Suppressor macrophage treated with lipopolysaccharide for 4 hours (primary cell): ENCODE results near the gene AGPAT1.
"Not testable (repeated sequence)": the region's sequence is repeated elsewhere in the genome, so short reads cannot be mapped to it uniquely, and the experiment has no call there.

Experiments
- DNase-seq: peaks from one replicate; pipeline ENCODE4 v3.0.0-alpha.2; 2020

AGPAT1 gene

DNA sequence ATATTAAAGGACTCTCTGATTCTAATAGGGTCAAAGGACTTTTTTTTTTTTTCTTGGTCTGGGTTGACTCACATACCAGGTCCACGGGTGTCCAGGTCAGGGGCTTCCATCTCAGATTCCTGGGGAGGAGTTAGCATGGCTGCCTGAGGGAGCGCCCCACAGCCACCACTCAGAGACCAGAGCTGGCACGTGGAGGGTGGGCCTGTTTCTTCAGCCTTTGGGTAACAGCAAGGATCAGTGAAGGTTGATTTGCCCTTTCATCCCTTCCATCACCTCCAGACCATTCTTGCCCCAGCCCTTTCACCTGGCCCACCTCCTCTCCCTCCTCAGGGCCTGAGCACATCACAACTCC is 22.4 kb upstream of the AGPAT1 start:
- no peak for DNase-seq

DNA sequence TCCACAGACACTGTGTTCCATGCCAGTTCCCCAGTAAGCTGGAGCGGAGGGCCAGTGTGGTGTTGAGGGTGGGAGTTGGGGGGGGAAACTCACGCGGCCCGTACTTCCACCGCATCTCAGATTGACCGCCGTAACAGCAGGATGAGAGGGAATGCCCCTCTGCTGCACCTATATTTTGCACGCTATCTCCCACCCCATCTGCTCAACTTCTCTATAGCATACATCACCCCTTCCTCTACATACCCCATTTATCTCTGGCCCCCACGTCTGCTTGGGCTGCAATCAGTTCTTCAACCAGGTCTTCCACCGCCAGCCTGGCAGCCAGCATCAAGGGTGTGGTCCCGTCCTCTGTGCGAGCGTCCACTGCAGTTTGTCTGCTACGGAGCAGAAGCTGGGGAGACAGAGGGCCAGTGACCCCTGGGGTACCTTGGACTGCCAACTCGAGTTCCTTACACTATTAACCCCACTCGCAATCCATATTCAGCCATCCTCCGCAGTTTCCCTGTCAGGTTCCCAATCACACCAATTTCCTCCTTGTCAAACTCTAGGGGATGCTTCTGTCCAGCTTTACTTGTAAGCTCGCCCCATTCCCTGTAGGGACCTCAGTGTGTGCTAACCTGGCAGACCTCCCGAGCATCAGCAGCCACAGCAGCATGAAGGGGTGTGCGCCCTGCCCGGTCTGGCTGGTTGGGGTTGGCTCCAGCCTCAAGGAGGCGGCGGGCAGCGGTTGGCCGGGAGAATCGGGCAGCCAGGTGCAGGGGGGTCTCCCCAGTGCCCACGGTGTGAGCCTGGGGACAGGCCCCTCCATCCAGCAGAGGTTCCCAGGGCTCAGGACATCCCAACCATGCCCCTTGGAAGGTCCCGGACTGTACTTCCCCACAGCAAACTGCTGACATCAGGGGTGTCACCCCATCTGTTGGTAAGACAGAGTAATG is 21.1 kb upstream of the AGPAT1 start:
- DNase-seq = peak; percentile 61

DNA sequence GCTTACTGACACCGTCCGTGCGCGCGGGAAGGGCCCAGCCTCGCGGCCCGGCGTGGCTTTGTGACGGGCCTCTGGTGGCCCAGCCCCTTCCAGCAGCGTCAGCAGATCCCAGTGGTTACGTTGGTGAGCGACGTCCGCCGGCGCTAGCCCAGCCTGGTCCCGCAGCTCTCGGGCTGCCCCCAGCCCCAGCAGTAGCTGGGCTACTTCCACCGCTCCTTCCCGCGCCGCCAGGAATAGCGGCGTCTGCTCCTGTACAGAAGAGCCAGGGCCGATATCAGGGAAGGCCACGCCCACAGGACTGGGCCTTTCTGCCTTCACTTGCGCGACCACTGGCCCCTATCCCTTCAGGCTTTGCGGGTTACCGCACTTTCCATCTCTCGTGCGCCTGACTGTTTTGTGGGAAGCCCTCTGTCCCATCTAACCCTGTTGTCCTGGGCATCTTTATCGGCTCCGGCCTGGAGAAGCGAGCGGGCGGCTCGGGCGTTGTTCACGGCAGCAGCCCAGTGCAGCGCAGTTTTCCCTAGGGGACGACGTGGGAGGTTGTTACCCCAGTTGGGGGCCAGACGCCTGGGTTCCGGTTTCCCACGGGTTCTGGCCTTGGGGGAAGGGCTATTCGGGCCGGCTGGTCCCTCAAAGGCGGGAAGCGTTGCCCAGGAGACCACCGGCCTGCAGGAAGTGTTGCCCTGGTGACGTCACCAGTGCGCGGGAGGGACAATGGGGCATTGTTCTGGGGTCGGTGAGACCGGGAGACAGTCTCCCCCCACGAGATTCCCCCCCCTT is 20.2 kb upstream of the AGPAT1 start:
- DNase-seq = peak; percentile 70

DNA sequence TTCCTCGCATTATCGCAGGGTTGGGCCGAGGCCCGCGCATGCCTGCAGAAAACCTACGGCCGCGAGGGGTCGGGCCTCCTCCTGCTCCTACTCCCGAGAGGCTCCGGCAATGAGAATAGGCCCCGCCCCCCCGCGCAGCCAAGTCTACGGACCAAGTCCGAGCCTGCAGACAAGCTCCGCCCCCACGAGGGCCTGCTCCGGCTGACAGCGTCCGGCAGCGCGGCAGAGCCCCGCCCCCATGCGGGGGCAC is 19.7 kb upstream of the AGPAT1 start:
- DNase-seq = peak; percentile 100

DNA sequence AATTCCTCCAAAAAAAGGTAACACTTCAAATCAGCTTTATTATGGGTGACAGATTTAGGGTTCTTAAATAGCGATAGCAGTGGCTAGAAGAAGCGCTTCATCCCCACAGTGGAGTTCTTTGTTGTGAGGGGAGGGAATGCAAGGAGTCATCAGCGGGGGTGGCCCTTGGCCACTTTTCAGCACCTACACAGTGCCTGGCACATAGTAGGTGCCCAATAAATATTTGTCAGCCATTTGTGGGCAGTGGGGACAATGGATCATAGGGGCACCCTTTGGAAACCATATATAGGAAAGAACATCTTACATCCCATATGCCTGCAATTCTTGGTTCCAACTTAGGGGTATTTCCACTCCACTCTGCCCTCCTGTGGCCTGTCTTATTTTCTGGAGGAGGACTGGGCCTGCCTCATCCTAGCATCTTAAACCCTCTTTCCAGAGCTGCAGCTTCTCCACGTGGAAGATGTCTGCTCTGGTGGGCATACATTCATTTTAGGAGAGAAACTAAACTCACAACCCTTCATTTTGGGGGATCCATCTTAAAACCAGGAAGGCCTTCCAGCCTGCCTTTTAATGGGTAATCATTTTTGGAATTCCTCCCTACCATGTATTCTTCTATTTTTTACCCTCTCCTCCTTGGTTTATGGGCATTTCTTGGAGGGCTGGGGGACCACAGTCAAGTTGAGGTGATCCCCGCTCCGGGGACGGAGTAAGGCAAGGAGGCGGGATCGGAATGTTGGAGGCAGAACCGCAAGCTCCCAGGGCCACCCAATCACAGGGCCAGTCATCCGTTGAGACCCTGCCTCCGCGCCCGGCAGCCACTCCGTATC is 19.2 kb upstream of the AGPAT1 start:
- DNase-seq = peak; percentile 68

DNA sequence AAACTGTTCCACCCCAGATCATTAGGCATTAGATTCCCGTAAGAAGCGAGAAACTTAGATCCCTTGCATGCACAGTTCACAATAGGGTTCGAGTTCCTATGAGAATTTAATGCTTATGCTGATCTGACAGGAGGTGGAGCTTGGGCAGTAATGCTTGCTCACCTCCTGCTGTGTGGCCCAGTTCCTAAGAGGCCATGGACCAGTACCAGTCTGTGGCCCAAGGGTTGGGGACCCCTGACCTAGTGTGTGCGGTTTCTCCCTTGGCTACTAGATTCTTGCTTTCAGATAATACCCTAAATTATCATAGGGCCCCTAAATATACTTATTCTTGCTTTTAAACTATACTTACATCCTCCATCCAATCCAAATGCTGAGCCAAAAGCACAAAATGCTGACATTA is 18.5 kb upstream of the AGPAT1 start:
- DNase-seq = no peak

DNA sequence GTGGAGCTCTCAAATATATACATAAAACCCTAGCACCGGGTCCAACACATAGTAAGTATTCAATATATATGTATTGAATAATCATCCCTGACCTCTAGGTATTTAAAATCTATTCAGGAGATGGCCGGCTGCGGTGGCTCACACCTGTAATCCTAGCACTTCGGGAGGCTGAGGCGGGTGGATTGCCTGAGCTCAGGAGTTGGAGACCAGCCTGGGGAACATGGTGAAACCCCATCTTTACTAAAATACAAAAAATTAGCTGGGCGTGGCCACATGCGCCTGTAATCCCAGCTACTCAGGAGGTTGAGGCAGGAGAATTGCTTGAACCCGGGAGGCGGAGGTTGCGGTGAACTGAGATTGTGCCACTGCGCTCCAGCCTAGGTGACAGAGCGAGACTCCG is 17.2 kb upstream of the AGPAT1 start:
- not testable (repeated sequence) for DNase-seq

DNA sequence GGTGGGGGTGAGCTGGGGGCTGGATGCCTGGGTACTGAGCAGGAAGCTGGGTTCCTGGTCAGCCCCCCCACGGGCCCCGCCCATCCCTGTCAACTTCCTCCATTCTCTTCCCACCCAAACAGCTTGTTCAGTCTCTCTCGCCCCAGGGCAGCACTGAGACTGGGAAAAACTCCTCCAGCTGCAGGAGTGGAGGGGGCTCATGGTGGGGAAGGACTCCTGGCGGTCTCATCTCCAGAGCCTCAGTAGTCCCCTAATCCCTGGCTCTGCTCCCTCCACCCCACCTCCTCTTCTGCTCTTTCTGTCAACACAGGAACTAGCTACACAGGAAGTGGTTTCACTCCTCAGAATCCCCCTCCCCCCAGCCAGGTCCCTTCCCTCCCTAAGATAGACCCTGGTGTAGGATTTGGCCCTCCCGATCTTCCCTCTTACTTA is 16.7 kb upstream of the AGPAT1 start, which contains the start of gene GPSM3:
GPSM3 (minus strand) TSS at position 36 of the 432 bp plus-strand sequence. CDS start 130 bp downstream, outside the sequence.
- DNase-seq = peak; percentile 58

DNA sequence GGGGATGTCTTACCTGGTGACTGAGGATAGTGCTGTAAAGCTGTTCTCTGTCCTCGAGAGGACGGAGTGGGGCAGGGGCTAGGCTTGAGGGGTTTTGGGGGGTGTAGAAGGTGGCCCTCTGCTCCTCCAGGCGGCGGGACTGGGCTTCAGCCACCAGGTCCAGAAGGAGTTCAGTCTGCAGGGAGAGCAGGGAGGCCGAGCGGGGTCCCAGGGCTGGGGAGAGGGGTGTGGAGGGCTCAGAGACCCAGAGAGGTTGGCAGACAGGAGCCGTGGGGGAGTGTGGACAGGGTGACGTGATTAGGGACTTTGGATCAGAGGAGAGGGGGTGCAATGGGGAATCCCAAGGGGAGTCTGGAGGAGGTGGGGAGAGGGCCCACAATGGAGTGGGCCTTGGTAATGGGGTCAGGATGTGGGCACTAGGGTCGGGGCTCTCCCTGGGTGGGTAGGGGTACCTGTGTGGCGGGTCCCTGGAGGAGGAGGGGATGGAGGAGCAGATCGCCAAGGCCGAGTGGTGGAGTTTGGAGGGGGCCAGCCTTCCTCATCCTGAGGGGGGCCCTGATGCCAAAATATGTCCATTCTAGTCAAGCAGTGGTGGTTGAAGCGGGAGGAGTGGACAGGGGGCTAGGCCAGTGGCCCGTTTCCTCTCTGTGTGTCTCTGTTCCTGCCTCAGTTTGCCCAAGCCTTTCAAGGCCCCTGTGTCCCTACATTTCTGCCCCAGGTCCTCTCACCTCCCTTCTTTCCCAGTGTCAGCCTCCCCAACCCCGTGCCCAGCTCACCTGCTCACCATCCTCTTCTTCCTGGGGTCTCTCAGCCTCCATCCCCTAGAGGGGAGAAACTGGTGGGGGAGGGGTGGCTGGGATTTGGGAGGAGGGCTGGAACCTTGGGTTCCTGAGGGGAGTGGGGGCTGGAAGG is 16.1 kb upstream of the AGPAT1 start:
- no peak for DNase-seq

DNA sequence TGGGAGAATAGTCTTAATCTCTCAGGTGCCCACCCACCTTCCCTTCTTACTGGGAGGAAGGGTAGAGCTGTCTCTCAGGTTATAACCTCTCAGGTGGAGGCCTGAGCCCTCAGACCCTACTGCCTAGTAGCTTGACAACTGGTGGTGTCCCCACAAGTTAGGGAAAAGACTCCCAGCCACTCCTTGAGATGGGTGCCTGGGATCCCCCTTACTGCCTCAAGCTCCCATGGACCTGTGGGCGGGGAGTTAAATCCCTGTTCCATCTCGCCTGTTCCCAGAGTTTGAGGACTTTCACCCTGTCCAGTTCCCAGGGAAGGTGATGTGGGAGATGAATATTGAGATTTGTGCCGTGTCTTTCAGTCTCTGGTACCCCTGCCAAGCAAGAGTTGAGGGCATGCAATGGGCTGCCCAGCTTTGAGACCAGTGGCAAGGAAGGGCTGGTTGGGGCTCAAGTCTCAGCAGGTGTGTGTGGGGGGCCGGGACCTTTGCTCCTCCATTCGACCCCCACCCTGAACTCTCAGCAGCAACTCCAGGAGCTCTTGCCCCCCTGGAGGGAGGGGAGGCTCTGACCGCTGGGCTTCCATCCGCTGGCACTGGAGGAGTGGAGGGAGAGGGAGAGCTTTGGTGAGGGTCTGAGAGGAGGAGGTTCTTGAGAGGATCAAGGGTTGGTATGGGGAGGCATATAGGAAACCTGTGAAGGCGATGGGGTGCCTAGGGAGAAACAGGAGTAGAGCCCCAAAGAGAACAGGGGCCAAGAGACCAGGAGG is 15.2 kb upstream of the AGPAT1 start:
- DNase-seq = no peak

DNA sequence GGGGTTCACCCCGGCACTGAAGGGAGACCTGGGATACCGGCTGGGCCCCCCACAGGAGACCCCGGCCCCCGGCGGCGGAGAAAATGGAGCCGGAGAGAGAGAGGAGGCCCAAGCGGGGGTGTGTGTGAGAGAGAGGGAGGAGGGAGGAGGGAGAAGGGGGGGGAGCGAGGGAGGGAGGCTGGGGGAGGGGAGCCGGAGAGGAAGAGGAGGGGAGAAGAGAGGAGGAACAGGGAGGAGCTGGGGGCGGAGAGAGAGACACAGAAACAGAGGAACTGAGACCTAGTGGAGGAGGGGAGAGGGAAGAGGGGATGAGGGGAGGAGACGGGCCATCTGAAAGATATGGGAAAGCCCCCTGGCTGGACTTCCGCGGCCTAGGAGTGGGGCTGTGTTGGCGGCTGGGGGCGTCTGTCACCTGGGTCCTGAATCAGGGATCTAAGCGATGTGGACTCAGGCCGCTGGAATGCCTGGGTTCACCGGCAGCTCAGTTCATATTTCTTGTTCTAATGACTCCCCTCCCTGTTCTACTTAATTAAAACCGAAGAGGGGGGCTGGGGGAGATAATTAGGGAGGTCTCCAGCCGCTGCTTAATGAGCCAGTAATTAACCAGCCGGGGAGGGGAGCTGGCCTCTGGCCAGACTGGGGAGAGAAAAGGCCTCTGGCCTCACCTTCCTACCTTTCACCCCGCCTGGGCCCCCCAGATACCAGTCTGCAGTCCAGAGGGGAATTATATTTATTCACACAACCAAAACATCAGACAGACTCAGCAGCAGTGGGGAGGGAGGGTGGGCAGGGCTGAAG is 14.4 kb upstream of the AGPAT1 start, which contains the start of gene PBX2:
PBX2 (minus strand) TSS at position 149 of the 798 bp plus-strand sequence. CDS start 287 bp downstream, outside the sequence.
- peak; percentile 94 for DNase-seq

DNA sequence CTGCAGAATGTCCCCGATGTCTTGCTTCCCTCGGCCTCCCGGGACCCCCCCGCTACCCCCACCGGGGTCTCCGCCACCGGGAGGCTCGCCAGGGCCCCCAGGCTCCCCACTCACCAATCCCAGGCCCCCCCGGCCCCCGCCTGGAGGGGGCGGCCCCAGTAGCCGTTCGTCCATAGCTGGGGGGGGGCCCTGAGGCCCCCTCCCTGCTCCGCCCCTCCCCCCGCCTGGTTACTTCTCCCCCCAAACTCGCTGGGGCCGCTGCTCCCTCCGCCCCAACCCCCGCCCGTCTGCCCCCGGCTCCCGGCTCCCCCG is 13.8 kb upstream of the AGPAT1 start:
- DNase-seq = no peak

DNA sequence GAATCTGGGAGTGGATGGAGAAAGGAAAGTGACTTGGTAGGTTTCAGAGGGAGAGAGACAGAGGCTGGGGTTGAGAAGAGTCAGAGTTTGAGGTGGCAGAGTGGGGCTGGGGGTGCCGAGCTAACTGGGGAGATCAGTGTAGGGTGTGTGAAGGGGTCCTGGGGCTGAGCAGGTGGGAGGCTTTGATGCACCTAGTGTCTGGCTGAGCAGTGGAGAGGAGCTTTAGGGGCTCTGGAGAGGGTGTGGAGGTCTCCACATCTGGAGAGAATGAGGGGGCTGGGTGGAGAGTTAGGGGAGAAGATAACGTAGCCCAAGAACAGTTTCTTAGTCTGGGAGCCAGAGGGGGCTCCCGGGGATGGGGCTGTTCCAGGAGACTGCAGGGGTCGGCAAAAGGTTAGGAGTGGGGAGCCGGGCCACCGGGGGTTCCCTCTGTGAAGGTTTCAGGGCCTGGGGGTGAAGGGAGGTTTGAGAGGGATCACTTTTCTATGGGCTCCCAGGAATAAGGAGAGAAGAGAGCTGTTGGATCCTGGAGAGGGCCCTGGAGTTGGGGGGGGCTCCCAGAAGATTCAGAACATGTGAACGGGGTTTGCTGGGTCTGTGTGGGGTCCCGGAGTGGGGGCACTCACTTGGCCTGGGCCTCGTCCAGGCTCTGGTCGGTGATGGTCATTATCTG is 13.3 kb upstream of the AGPAT1 start:
- no peak for DNase-seq

DNA sequence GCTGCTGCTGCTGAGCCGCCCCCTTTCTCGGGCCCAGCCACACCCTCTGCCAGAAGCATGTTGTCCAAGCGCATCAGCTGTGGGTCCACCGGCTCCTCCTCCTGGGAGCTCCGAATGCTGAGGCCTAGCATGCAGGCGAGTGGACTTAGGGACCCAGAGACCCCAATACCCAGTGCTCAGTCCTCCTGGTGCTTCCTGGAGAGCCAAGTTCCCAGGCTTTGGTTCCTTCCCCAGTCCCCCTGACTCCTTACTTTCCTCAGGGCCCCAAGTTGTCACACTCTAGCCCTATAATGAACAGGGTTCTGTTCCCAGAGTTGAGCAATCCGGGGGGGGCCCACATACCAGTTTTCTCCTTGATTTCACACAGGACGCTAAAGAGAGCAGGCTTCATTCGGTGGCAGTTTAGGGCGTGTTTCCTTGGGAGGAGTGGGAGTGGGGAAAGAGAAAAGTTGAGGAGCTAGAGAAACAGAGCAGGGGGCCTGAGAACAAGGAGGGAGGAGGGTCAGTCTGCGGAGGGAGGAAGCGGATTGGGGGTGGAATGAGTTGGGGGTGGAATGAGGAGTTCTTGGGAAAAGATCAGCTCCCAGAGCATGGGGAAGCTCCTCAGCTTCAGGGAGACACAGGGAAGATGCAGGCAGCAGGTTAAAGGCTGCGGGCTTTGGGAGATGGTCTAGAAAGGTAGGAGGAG is 12.6 kb upstream of the AGPAT1 start:
- no peak for DNase-seq

DNA sequence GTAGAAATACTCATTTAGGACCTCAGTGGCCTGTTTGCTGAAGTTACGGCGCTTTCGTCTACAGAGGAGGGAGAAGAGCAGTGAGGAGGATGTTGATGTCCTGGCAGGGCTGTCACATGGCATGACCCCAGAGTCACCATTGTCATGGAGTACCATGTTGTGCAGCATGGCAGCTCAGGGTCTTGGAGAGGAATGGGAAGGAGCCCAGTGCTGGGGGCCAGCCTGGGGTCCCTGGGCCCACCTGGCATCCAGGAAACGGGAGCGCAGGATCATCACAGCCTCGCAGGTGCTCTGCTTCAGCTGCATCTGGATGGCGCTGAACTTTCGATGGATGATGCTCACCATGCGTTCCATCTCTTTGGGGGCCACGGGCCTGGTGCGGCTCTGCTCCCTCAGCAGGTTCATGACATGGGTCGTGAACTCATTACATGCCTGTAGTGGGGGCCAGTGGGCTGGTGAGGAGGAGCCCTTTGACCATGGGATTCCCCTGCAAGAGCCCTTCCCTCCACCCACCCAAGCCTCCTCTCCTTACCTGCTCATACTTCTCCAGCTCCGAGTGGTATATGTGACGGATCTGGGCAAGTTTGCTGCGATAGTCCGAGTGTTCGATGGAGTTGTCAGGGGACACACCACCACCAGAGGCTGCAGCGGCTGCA is 12.0 kb upstream of the AGPAT1 start:
- not testable (repeated sequence) for DNase-seq

DNA sequence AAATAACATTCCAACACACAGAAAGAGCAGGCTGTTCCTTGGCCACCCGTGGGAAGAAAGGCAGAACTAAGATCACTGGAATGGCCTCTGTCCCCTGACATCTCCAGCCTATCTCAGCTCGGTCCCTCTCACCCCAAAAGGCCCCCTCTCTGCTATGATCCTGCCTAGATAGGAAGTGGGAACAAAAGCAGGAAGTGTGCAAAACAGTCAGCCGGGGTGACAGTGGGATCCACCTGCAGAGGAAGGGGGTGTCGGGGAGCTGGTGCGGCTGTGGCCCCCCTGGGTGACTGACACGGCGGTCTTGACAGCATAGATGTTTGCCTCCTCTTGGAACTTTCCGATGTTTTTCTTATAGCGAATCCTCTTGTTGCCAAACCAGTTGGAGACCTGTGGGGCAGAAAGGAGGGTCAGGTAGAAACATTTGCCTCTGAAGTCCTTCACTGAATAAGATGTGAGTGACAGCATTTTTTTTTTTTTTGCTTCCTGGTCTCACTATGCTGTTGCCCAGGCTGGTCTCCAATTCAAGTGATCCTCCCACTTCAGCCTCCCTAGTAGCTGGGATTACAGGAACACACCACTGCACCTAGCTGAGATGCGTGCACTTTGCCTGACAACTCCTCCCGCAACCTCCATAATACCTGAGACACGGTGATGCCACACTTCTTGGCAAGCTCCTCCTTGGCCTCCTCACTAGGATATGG is 11.3 kb upstream of the AGPAT1 start:
- DNase-seq = no peak

DNA sequence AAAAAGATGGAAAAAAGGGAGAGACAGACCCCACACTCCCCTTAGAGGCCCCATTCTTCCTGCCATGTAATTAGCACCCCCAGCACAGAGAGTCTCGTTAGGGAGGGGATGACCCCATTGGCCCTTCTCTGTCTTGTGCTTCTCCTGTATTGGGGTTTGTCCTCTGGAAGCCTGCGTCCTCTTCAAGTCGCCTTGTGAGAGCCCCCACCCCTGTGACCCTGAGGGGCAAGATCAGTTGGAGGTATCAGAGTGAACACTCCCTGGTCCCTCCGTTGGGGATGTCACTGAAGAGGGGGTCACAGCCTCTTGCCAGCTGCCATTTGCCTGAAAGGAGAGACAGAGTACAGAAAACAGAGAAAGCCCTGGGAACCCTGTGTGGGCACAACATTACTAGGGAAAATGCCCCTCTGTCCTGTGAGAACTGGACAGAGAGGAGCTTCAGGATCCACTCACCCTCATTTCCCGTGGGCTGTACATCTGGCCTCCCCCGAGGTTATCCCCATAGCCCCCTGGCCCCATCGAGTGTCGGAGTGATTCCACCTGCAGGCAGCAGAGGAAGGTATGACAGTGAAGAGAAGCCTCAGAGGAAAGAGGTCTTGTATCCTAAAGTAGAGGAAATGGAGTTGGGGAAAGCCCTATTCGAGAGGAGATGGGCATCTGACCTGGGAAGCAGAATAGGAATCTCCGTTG is 10.4 kb upstream of the AGPAT1 start:
- not testable (repeated sequence) for DNase-seq
